Activated naive CD8-positive, alpha-beta T cell treated with anti-CD3 and anti-CD28 coated beads for 36 hours (primary cell): ENCODE results near the gene DRD1. TPM values are rescaled to one million over a fixed set of nuclear protein-coding genes. Genes with fewer than 3 reads are reported as not detected.
"Not testable (repeated sequence)": the region's sequence is repeated elsewhere in the genome, so short reads cannot be mapped to it uniquely, and the experiment has no call there.

Experiments used
- DNase-seq: peaks from one replicate; pipeline ENCODE4 v3.0.0; 2021
- H3K27ac Mint-ChIP-seq: one replicate; pipeline ENCODE4 v1.8.0; 2022; ENCODE audit warnings: mild to moderate bottlenecking, moderate library complexity, mixed read lengths
- H3K27me3 Mint-ChIP-seq: one replicate; pipeline ENCODE4 v1.8.0; 2022; ENCODE audit warnings: mild to moderate bottlenecking, mixed read lengths
- H3K36me3 Mint-ChIP-seq: one replicate; pipeline ENCODE4 v1.8.0; 2021; ENCODE audit warnings: mild to moderate bottlenecking, mixed read lengths
- H3K4me1 Mint-ChIP-seq: one replicate; pipeline ENCODE4 v1.8.0; 2021; ENCODE audit warnings: mixed read lengths
- H3K4me3 Mint-ChIP-seq: one replicate; pipeline ENCODE4 v1.8.0; 2022; ENCODE audit warnings: mild to moderate bottlenecking, moderate library complexity, mixed read lengths
- H3K9me3 Mint-ChIP-seq: one replicate; pipeline ENCODE4 v1.8.0; 2022; ENCODE audit warnings: mixed read lengths
- total RNA-seq, 2 experiments: library from RNA; stranded (reverse); gene quantifications; one replicate each; pipeline ENCODE4 v1.2.3, GENCODE V29; 2021

Gene DRD1
- total RNA-seq, 2 experiments from 2014 or later: not detected

DNA sequence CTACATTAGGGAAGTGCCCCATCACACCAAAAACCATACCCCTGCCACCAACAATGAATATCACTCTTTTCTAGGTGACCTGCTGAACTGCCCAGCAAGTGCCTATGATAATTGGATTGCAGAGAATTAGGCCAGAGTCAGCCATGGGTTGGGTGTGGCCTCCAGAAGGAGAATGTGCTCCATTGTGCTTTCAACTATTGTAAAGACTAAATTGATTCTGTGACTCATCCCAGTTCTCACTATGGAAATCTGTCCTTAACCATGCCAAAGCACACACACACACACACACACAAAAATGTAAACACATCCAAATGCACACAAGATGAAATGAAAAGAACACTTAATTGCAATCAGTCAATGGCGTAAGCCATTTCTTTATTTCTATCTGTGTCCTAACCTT lies 25.7 kb downstream of the DRD1 start:
- no peak for DNase-seq
- Mint-ChIP-seq H3K27me3 (peaks cover 40% of the 10 kb centered on the region), H3K4me1 (no peaks in the 10 kb centered on the region), H3K9me3 (peaks cover 3% of the 10 kb centered on the region), H3K36me3 (peaks cover 2% of the 10 kb centered on the region), H3K4me3 (no peak overlapping the region), H3K27ac (no peak overlapping the region)

DNA sequence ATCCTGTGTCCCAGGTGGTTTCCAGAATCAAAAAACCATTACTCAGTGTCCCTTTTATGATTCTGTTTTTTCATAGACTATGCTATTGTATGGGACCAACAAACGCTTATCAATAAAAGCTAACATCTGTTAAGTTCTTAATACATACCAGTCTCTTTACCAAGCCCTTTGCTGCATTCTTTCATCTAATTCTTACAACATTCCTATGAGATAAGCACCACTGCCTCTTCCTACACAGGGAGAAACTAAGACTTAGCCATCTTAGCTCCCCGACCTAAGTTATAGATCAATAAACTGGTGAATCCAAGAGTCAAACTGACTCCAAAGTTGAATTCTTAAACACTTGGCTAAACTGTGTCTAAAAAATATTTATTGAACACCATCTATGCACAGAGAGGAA lies 26.6 kb downstream of the DRD1 start:
- DNase-seq: no peak
- Mint-ChIP-seq H3K27ac (no peak overlapping the region), H3K9me3 (peaks cover 3% of the 10 kb centered on the region), H3K36me3 (peaks cover 2% of the 10 kb centered on the region), H3K4me1 (no peaks in the 10 kb centered on the region), H3K27me3 (peaks cover 34% of the 10 kb centered on the region), H3K4me3 (no peak overlapping the region)

DNA sequence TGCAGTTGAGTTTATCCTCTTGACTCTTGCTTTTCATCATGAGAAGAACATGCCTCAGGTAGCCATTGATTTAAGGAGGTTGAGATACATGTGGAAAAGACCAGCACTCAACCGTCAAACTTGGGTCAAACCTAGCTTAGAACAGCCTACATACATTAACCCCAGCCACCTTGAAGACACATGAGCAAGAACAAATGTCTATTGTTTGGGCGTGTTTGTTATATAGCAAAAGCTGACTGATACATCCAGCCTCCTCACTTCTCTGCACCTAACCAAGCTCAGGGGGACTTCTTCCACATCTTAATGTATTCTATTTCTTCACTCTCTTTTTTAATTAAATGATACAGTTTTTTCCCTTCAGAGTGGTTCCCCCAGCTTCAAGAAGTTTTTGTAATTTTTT lies 28.7 kb downstream of the DRD1 start:
- H3K9me3 Mint-ChIP-seq: peaks cover 3% of the 10 kb centered on the region
- H3K36me3 Mint-ChIP-seq: peaks cover 2% of the 10 kb centered on the region
- no peak for DNase-seq
- no peak overlapping the region for H3K27ac Mint-ChIP-seq
- H3K4me3 Mint-ChIP-seq: no peak overlapping the region
- H3K27me3 Mint-ChIP-seq: peaks cover 21% of the 10 kb centered on the region
- H3K4me1 Mint-ChIP-seq: no peaks in the 10 kb centered on the region

DNA sequence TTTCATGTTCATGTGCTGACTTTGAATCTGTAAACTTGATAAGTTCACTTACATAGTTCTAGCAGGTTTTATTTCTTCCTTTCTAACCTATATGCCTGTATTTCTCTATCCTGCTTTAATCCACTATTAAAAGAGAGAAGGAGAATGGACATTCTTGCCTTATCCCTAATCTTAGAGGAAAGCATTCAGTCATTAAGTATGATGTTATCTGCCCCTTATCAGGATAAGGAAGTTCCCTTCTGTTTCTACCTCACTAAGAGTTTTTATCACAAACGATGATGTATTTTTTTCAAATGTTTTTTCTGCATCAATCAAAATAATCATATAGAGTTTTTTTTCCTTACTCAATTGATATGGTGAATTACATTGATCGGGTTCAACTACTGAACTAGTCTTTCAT lies 33.1 kb downstream of the DRD1 start:
- Mint-ChIP-seq H3K4me1 (no peaks in the 10 kb centered on the region), H3K36me3 (peaks cover 2% of the 10 kb centered on the region), H3K27me3 (peaks cover 9% of the 10 kb centered on the region), H3K4me3 (no peak overlapping the region), H3K9me3 (peaks cover 3% of the 10 kb centered on the region), H3K27ac (no peak overlapping the region)
- no peak for DNase-seq

DNA sequence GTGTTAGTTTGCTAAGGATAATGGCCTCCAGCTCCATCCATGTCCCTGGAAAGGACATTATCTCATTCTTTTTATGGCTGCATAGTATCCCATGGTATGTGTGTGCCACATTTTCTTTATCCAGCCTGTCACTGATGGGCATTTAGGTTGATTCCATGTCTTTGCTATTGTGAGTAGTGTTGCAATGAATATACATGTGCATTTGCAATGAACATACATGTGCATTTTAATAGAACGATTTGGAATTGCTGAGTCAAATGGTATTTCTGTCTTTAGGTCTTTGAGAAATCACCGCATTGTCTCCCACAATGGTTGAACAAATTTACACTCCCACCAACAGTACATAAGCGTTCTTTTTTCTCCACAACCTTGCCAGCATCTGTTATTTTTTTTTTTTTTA lies 37.7 kb downstream of the DRD1 start:
- H3K36me3 Mint-ChIP-seq: no peaks in the 10 kb centered on the region
- no peak overlapping the region for H3K27ac Mint-ChIP-seq
- H3K27me3 Mint-ChIP-seq: no peaks in the 10 kb centered on the region
- peaks cover 3% of the 10 kb centered on the region for H3K9me3 Mint-ChIP-seq
- no peaks in the 10 kb centered on the region for H3K4me1 Mint-ChIP-seq
- no peak for DNase-seq
- no peak overlapping the region for H3K4me3 Mint-ChIP-seq

DNA sequence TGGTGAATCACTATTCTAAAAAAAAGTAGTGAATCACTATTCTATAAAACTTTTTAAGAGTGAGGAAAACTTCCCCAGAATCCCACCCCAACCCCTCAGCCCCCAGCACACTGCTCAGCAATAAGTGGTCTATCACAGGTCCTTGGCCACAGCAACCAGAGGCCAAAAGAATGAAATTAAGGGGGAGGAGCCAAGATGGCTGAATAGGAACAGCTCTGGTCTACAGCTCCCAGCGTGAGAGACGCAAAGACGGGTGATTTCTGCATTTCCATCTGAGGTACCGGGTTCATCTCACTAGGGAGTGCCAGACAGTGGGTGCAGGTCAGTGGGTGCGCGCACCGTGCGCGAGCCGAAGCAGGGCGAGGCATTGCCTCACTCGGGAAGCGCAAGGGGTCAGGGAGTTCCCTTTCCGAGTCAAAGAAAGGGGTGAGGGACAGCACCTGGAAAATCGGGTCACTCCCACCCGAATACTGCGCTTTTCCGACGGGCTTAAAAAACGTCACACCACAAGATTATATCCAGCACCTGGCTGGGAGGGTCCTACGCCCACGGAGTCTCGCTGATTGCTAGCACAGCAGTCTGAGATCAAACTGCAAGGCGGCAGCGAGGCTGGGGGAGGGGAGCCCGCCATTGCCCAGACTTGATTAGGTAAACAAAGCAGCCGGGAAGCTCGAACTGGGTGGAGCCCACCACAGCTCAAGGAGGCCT lies 46.2 kb downstream of the DRD1 start:
- not testable (repeated sequence) for H3K27me3 Mint-ChIP-seq, H3K36me3 Mint-ChIP-seq, DNase-seq, H3K4me3 Mint-ChIP-seq, H3K4me1 Mint-ChIP-seq, H3K27ac Mint-ChIP-seq, H3K9me3 Mint-ChIP-seq

DNA sequence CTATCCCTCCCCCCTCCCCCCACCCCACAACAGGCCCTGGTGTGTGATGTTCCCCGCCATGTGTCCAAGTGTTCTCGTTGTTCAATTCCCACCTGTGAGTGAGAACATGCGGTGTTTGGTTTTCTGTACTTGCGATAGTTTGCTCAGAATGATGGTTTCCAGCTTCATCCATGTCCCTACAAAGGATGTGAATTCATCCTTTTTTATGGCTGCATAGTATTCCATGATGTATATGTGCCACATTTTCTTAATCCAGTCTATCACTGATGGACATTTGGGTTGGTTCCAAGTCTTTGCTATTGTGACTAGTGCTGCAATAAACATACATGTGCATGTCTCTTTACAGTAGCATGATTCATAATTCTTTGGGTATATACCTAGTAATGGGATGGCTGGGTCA lies 48.6 kb downstream of the DRD1 start:
- not testable (repeated sequence) for H3K36me3 Mint-ChIP-seq, H3K9me3 Mint-ChIP-seq, H3K4me1 Mint-ChIP-seq, H3K27me3 Mint-ChIP-seq, DNase-seq, H3K27ac Mint-ChIP-seq, H3K4me3 Mint-ChIP-seq

DNA sequence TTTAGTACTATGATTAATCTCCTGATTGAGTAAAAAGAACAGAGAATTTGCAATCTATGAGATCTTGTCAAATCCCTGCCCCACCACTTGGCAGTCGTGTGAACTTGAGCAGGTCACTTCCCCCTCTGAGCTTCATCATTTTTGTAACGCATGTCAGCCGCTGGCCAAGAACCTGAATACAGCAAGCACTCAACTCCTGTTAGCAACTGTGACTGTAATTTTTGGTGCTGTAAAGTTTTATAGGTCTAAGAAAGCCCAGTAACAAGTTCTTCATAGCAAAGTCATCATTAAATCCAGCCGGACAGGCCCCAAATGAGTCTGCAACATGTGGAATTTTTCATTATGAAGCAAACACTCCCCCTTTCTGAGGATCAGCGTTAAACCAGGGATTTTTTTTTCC lies 49.4 kb downstream of the DRD1 start:
- Mint-ChIP-seq H3K27ac (no peak overlapping the region), H3K36me3 (no peaks in the 10 kb centered on the region), H3K4me1 (no peaks in the 10 kb centered on the region), H3K27me3 (peaks cover 10% of the 10 kb centered on the region), H3K4me3 (no peak overlapping the region), H3K9me3 (no peaks in the 10 kb centered on the region)
- DNase-seq: no peak

DNA sequence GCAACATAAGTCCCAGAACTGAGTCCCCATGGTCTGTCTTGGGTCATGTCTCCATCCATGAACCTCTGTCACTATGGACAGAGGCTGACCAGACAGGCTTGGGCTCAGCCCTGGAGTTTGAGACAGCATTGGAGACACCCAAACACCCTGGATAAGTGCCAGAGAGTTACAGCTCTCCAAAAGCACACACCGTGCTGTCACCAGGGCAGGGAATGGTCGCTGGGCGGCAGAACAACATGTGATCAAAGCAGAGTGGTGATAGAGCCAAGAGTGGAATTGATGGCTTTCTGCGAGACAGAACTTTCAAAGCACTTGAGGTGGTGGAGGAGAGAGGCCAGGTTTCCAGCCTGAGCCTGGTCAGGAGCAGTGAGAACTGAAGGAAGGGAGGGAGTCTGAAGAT lies 50.1 kb downstream of the DRD1 start:
- H3K36me3 Mint-ChIP-seq: no peaks in the 10 kb centered on the region
- no peaks in the 10 kb centered on the region for H3K9me3 Mint-ChIP-seq
- no peak overlapping the region for H3K27ac Mint-ChIP-seq
- H3K4me1 Mint-ChIP-seq: no peaks in the 10 kb centered on the region
- no peak overlapping the region for H3K4me3 Mint-ChIP-seq
- DNase-seq: no peak
- peaks cover 10% of the 10 kb centered on the region for H3K27me3 Mint-ChIP-seq

DNA sequence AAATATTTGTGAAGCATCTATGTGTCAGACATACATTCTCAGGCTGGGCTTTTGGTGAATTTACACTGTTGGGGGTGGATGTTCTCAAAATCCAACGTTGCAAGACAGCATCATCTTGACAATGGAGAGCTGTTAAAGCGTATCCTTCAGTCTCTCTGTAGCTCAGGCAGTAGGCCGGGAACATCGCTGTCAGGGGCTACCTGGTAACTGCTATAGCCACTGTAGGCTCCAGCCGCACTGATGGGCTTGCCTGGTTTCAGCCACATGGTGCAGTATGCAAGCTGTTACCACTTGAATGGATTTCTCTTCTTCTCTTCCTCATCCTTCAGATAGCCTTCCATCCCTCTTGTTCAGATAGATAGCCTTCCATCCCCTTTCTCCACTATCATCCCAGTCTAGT lies 51.7 kb downstream of the DRD1 start:
- Mint-ChIP-seq H3K4me1 (no peaks in the 10 kb centered on the region), H3K9me3 (no peaks in the 10 kb centered on the region), H3K27me3 (peaks cover 11% of the 10 kb centered on the region), H3K36me3 (no peaks in the 10 kb centered on the region), H3K4me3 (no peak overlapping the region), H3K27ac (no peak overlapping the region)
- no peak for DNase-seq

DNA sequence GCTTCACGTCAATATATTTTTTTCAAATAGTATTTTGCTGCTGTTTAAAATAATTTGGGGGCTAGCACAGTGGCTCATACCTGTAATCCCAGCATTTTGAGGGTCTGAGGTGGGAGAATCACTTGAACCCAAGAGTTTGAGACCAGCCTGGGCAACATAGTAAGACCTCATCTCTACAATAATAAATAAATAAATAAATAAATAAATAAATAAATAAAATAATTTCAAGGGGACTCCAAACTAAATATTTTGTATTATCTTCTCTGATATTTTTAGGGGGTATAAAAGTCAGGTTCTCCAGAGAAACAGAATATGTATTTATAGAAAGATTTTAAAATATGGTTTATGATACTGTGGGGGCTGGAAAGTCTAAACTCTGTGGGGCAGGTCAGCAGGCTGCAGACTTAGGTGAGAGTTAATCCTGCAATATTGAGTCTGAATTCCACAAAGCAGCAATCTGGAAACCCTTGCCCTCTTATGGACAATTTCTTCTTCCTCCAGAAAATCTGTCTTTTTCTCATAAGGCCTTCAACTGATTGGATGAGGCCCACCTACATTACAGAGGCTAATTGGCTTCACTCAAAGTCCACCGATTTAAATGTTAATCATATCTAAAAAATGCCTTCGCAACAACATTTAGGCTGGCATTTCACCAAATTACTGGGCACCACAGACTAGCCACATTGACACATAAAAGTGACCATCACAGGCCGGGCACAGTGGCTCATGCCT lies 53.5 kb downstream of the DRD1 start:
- H3K9me3 Mint-ChIP-seq: no peaks in the 10 kb centered on the region

More for the DNA sequence above, 53.5 kb downstream of the DRD1 start:
- H3K27me3 Mint-ChIP-seq: peaks cover 3% of the 10 kb centered on the region
- no peaks in the 10 kb centered on the region for H3K36me3 Mint-ChIP-seq
- H3K4me1 Mint-ChIP-seq: no peaks in the 10 kb centered on the region
- DNase-seq: no peak
- H3K4me3 Mint-ChIP-seq: no peak overlapping the region
- H3K27ac Mint-ChIP-seq: no peak overlapping the region

Other genes with a start within 250 kb of the DRD1 start
- gene SFXN1, start 34.4 kb upstream of the DRD1 start, total RNA-seq: 100 to 1,000 TPM; 506 to 523 TPM
- 10 to 100 TPM; 40.2 to 41.2 TPM for gene HRH2, start 213.9 kb upstream of the DRD1 start, total RNA-seq